K562 (cell line): ENCODE data around the gene ANO10. TPM values are rescaled to one million over a fixed set of nuclear protein-coding genes. Genes with fewer than 3 reads are reported as not detected.

Experiments
- BACH1 ChIP-seq: fragments of 200-800 bp; sonication (Bioruptor generic); IDR thresholded peaks from 2 replicates; pipeline ENCODE4 v1.6.1; 2016; ENCODE audit warnings: missing genetic modification characterization, missing compliant biosample characterization
- C11orf30 ChIP-seq: fragments of 450-650 bp; IDR thresholded peaks from 2 replicates; pipeline ENCODE4 v1.6.1; 2016; ENCODE audit warnings: low read depth, mild to moderate bottlenecking
- CLOCK ChIP-seq: fragments of 250-450 bp; sonication (Bioruptor Pico); IDR thresholded peaks from 2 replicates; pipeline ENCODE4 v1.4.0; 2020; ENCODE audit warnings: mild to moderate bottlenecking, moderate library complexity, borderline replicate concordance
- CREBBP ChIP-seq: IDR thresholded peaks from one replicate; pipeline ENCODE4 v1.6.1; 2012; ENCODE audit warnings: low read depth, mild to moderate bottlenecking, control low read depth, inconsistent platforms, low read length
- ETS2 ChIP-seq: IDR thresholded peaks from 2 replicates; pipeline ENCODE4 v1.6.1; 2016; ENCODE audit warnings: borderline replicate concordance, missing genetic modification characterization, mild to moderate bottlenecking, moderate library complexity, missing compliant biosample characterization; ENCODE audit not compliant: poor library complexity, severe bottlenecking
- HNRNPK ChIP-seq: fragments of 200-400 bp; formaldehyde crosslinking; IDR thresholded peaks from one replicate; pipeline ENCODE4 v1.6.1; 2018; ENCODE audit warnings: mild to moderate bottlenecking, low read depth, low read length; ENCODE audit not compliant: poor library complexity, severe bottlenecking
- MEF2D ChIP-seq: conservative IDR thresholded peaks from 2 replicates; pipeline ENCODE4 v1.6.1; 2016; ENCODE audit warnings: low read depth, missing genetic modification characterization, missing compliant biosample characterization
- PBX2 ChIP-seq, 2 experiments: IDR thresholded peaks in 1 of 2; conservative IDR thresholded peaks in 1 of 2; 2 replicates each; pipeline ENCODE4 v1.6.1; 2016; ENCODE audit warnings: low read depth in 2 of 2, mild to moderate bottlenecking in 1 of 2, missing compliant biosample characterization in 1 of 2, missing genetic modification characterization in 1 of 2, moderate library complexity in 1 of 2
- PHF8 ChIP-seq: fragments of 200-600 bp; sonication (generic); IDR thresholded peaks from 2 replicates; pipeline ENCODE4 v1.6.1; 2012; ENCODE audit warnings: mixed run types, mild to moderate bottlenecking, inconsistent platforms, low read length, moderate library complexity, borderline replicate concordance
- POLR3A ChIP-seq: IDR thresholded peaks from 2 replicates; pipeline ENCODE4 v1.6.1; 2011; ENCODE audit warnings: borderline replicate concordance, mild to moderate bottlenecking, moderate library complexity; ENCODE audit not compliant: insufficient read length, insufficient read depth; ENCODE audit errors: extremely low read depth
- RBM14 ChIP-seq: fragments of 200-400 bp; formaldehyde crosslinking; IDR thresholded peaks from 2 replicates; pipeline ENCODE4 v1.6.1; 2018; ENCODE audit warnings: low read depth, mild to moderate bottlenecking, low read length, moderate library complexity, borderline replicate concordance; ENCODE audit not compliant: insufficient read depth
- SMC3 ChIP-seq: conservative IDR thresholded peaks from 2 replicates; pipeline ENCODE4 v1.6.1; 2011; ENCODE audit warnings: low read depth, low read length, improper control_type of control experiment; ENCODE audit not compliant: insufficient read depth
- SRSF1 ChIP-seq: fragments of 200-400 bp; formaldehyde crosslinking; IDR thresholded peaks from 2 replicates; pipeline ENCODE4 v1.6.1; 2017; ENCODE audit warnings: mild to moderate bottlenecking, low read depth, low read length, moderate library complexity
- SRSF9 ChIP-seq: fragments of 200-400 bp; formaldehyde crosslinking; IDR thresholded peaks from 2 replicates; pipeline ENCODE4 v1.6.1; 2017; ENCODE audit warnings: low read depth, low read length, borderline replicate concordance
- ZNF134 ChIP-seq: fragments of 250-450 bp; sonication (Bioruptor Pico); conservative IDR thresholded peaks from 2 replicates; pipeline ENCODE4 v1.4.0; 2020
- ZNF23 ChIP-seq: fragments of 250-450 bp; sonication (Bioruptor Pico); IDR thresholded peaks from 2 replicates; pipeline ENCODE4 v1.4.0; 2020; ENCODE audit warnings: mild to moderate bottlenecking
- ZNF449 ChIP-seq: fragments of 250-450 bp; sonication (Bioruptor Pico); IDR thresholded peaks from 2 replicates; pipeline ENCODE4 v1.8.0; 2022; ENCODE audit warnings: moderate library complexity, mild to moderate bottlenecking, inconsistent platforms
- ZNF561 ChIP-seq: fragments of 450-650 bp; formaldehyde crosslinking; conservative IDR thresholded peaks from 2 replicates; pipeline ENCODE4 v1.4.0; 2020; ENCODE audit warnings: mild to moderate bottlenecking, moderate library complexity
- ZNF57 ChIP-seq: fragments of 450-650 bp; formaldehyde crosslinking; IDR thresholded peaks from 2 replicates; pipeline ENCODE4 v1.4.0; 2020; ENCODE audit warnings: mild to moderate bottlenecking, moderate library complexity
- ZNF668 ChIP-seq: fragments of 250-450 bp; sonication (Bioruptor Pico); IDR thresholded peaks from 2 replicates; pipeline ENCODE4 v1.8.0; 2022; ENCODE audit warnings: mild to moderate bottlenecking, inconsistent platforms
- ZNF77 ChIP-seq: fragments of 250-450 bp; sonication (Bioruptor Pico); IDR thresholded peaks from 2 replicates; pipeline ENCODE4 v1.5.0; 2020
- ZNF830 ChIP-seq: fragments of 250-450 bp; sonication (Bioruptor Pico); IDR thresholded peaks from 2 replicates; pipeline ENCODE4 v1.5.0; 2021; ENCODE audit warnings: mild to moderate bottlenecking
- ZSCAN29 ChIP-seq: fragments of 450-650 bp; IDR thresholded peaks from 2 replicates; pipeline ENCODE4 v1.6.1; 2017
- polyA plus RNA-seq, 8 experiments: library from polyadenylated mRNA; depleted of rRNA in 4 of 8; stranded (reverse) in 5 of 8; unstranded in 3 of 8; fragments of >200 nt; fragmentation: Nextera tagmentation in 2 of 8; fragmentation: Illumina TruSeq in 1 of 8; extraction: Ambion mirVana in 2 of 8; extraction: Trizol in 1 of 8; gene quantifications; 2 replicates each; pipeline versions ENCODE4 v1.2.1 to v1.2.3, GENCODE V29; 2011 to 2014; ENCODE audit warnings: inconsistent platforms in 1 of 8, missing spikeins in 1 of 8
- total RNA-seq, 7 experiments: library from RNA; depleted of rRNA in 6 of 7; stranded (reverse); fragments of >200 nt in 6 of 7; fragmentation: Illumina TruSeq in 2 of 7; extraction: Trizol in 2 of 7; gene quantifications; 2 replicates each; pipeline versions ENCODE4 v1.2.1 to v1.2.3, GENCODE V29; 2011 to 2021; ENCODE audit warnings: low replicate concordance in 1 of 7

ANO10 gene
- total and polyA plus RNA-seq, 9 of the 15 experiments (the other 6 are each of a cell fraction or from before 2014, with no cell fraction given): 6.4 to 46.0 (median 32.3) TPM

GRCh38 chr3:43632269-43632733 lies 10.5 kb upstream of the ANO10 start (continued):
- TF ChIP-seq PBX2 (CRISPR knock-in tag; IDR thresholded peaks at IDR 0.05; ENCODE audit: low read depth) (no peak), PBX2 (tag; conservative IDR thresholded peaks at IDR 0.05; ENCODE audit: low read depth) (peak; percentile 31; the same call in 1 of the 2 replicates), BACH1 (tag) (peak; percentile 95), RBM14 (no peak), CREBBP (no peak), ZNF830 (CRISPR knock-in tag) (no peak), ZNF57 (CRISPR knock-in tag) (no peak), ZNF668 (CRISPR knock-in tag) (peak; percentile 56; the same call in 1 of the 2 replicates), ZNF77 (CRISPR knock-in tag) (no peak), CLOCK (no peak), ZSCAN29 (no peak), SMC3 (no peak), C11orf30 (peak; percentile 94), ZNF449 (no peak), ZNF134 (CRISPR knock-in tag) (no peak), PHF8 (no peak), ZNF23 (no peak), POLR3A (no peak), MEF2D (tag) (no peak), HNRNPK (no peak), ZNF561 (CRISPR knock-in tag) (no peak), SRSF9 (no peak), SRSF1 (no peak), ETS2 (tag) (no peak)
